ENCODE data around the gene PPP1R15B. TPM values are rescaled to one million over a fixed set of nuclear protein-coding genes. Genes with fewer than 3 reads are reported as not detected.

Gene PPP1R15B
- total and polyA plus RNA-seq, 2 of the 4 experiments (the other 2 are of a cell fraction) = 14.9 to 15.0 TPM

GRCh38 chr1:204404629-204405028, 7.0 kb downstream of the PPP1R15B start:
- POLR2A ChIA-PET (ENCODE audit: unreplicated experiment) = no interaction called here
- dilution Hi-C loops (cut with HindIII; ENCODE audit: low sequenced_read_pairs, unreplicated experiment) = no loop called here
- WGBS, 2 experiments (ENCODE audit: extremely low coverage in 2 of 2, insufficient read length in 1 of 2) = no CpG with 5 or more reads among the region's 2 CpGs

More at GRCh38 chr1:204404629-204405028, 7.0 kb downstream of the PPP1R15B start:
- Histone ChIP-seq H3K4me1 (ENCODE audit: control insufficient read depth, insufficient read depth, low read length) (no peaks in the 10 kb centered on the region), H4K5ac (ENCODE audit: low read depth, low read length) (no peak overlapping the region), H2AK9ac (replicated peaks; ENCODE audit: low read depth, low read length, poor library complexity) (no peak overlapping the region), H3K9ac (ENCODE audit: low read depth, low read length) (no peak overlapping the region), H3K23ac (ENCODE audit: low read depth, low read length) (no peak overlapping the region), H2BK5ac (ENCODE audit: low read depth, low read length, poor library complexity, severe bottlenecking) (no peak overlapping the region), H3K27ac (ENCODE audit: insufficient read depth, low read length) (no peak overlapping the region), H3K14ac (replicated peaks; ENCODE audit: low read depth, low read length) (no peak overlapping the region), H3K79me1 (ENCODE audit: low read depth in 1 of 2, low read length in 2 of 2) (peaks cover 0 to 22% of the 10 kb centered on the region in 2 experiments; a peak in 3 of 4 replicates), H4K91ac (ENCODE audit: insufficient read depth, low read depth, low read length) (no peak overlapping the region), H3K18ac (ENCODE audit: low read depth, low read length) (no peak overlapping the region), H3K27me3 (ENCODE audit: control insufficient read depth, insufficient read depth, low read length) (no peaks in the 10 kb centered on the region), H3K9me3 (ENCODE audit: control insufficient read depth, insufficient read depth, low read length) (no peaks in the 10 kb centered on the region), H2BK20ac (ENCODE audit: low read depth, low read length) (no peak overlapping the region), H3K36me3 (ENCODE audit: control insufficient read depth, insufficient read depth, low read length) (peaks cover 21% of the 10 kb centered on the region), H2BK120ac (ENCODE audit: low read depth, low read length) (no peak overlapping the region), H3K4me3 (ENCODE audit: insufficient read depth, low read depth, low read length) (no peak overlapping the region), H4K20me1 (ENCODE audit: insufficient read depth, low read length) (peaks cover 65% of the 10 kb centered on the region), H3K4ac (ENCODE audit: low read depth, low read length) (no peak overlapping the region), H3K4me2 (ENCODE audit: low read depth, low read length) (no peak overlapping the region), H2AK5ac (ENCODE audit: low read depth, low read length) (no peak overlapping the region), H3K9me1 (ENCODE audit: insufficient read depth, low read length) (no peaks in the 10 kb centered on the region), H2AFZ (replicated peaks; ENCODE audit: low read length, poor library complexity) (no peak overlapping the region), H2BK15ac (ENCODE audit: low read depth, low read length) (no peak overlapping the region), H3K56ac (ENCODE audit: extremely low read depth, insufficient read depth, low read length) (no peak overlapping the region), H4K8ac (ENCODE audit: low read depth in 2 of 2, low read length in 2 of 2) (no peak overlapping the region)
- no TSS peak for BruUV-seq (replicated peaks)
- no peak for DNase-seq
- TF ChIP-seq RAD21 (IDR thresholded peaks at IDR 0.05; ENCODE audit: low read length) (no peak), CEBPB (IDR thresholded peaks at IDR 0.05; ENCODE audit: low read depth, low read length) (no peak), MAFK (IDR thresholded peaks at IDR 0.05; ENCODE audit: low read depth, low read length) (no peak), USF2 (IDR thresholded peaks at IDR 0.05; ENCODE audit: low read depth, low read length) (no peak), ELK1 (IDR thresholded peaks at IDR 0.05; ENCODE audit: borderline replicate concordance, low read depth, low read length) (no peak), FOS (IDR thresholded peaks at IDR 0.05; ENCODE audit: low read depth, low read length) (no peak), MAZ (IDR thresholded peaks at IDR 0.05; ENCODE audit: borderline replicate concordance, low read depth, low read length) (no peak), POLR2A (IDR thresholded peaks at IDR 0.05; ENCODE audit: low read depth, low read length) (no peak), MXI1 (IDR thresholded peaks at IDR 0.05; ENCODE audit: borderline replicate concordance, low read depth, low read length) (no peak), NFE2L2 (IDR thresholded peaks at IDR 0.05; ENCODE audit: low read depth, low read length) (no peak), RCOR1 (IDR thresholded peaks at IDR 0.05; ENCODE audit: insufficient replicate concordance, low read length) (no peak), BHLHE40 (IDR thresholded peaks at IDR 0.05; ENCODE audit: low read depth, low read length) (no peak), RFX5 (IDR thresholded peaks at IDR 0.05; ENCODE audit: low read depth, low read length) (no peak), CHD1 (IDR thresholded peaks at IDR 0.05; ENCODE audit: low read depth, low read length) (no peak), SMC3 (IDR thresholded peaks at IDR 0.05; ENCODE audit: low read depth, low read length) (no peak), CTCF (conservative IDR thresholded peaks at IDR 0.05; ENCODE audit: low read depth, low read length) (no peak)
- CTCF ChIA-PET = no interaction called here
- intact Hi-C loops (cut with micrococcal nuclease) = no loop called here
- no peak for ATAC-seq (ENCODE audit: low read depth)
- in situ Hi-C loops (cut with MboI; ENCODE audit: low sequenced_read_pairs) = no loop called here
